Aorta (tissue), 5 donors: ENCODE measurements around the gene CFAP73. TPM values are rescaled to one million over a fixed set of nuclear protein-coding genes. Genes with fewer than 3 reads are reported as not detected.
A peak's percentile ranks its signal among the peaks of the same experiment; 100 is the strongest.

Experiments
- ATAC-seq: fragments of 200-7000 bp; cut with Tn5 transposase; one replicate; pipeline ENCODE4 v1.9.1; 2022; ENCODE audit warnings: moderate library complexity; ENCODE audit not compliant: low FRiP score
- DNase-seq, 2 donors: peaks; one replicate each; pipeline ENCODE4 v3.0.0-alpha.2; 2020
- H3K27ac ChIP-seq, 2 donors: one replicate each; pipeline ENCODE4 v1.5.1; 2013; ENCODE audit warnings: low read length in 2 of 2, mild to moderate bottlenecking in 2 of 2, moderate library complexity in 2 of 2, control low read depth in 1 of 2, inconsistent platforms in 1 of 2, low read depth in 1 of 2
- H3K27me3 ChIP-seq, 2 donors: one replicate each; pipeline ENCODE4 v1.6.1; 2013; ENCODE audit warnings: control low read depth in 1 of 2, low read length in 1 of 2, mild to moderate bottlenecking in 1 of 2, moderate library complexity in 1 of 2; ENCODE audit not compliant: insufficient read depth in 2 of 2, control insufficient read depth in 1 of 2
- H3K36me3 ChIP-seq, 2 donors: one replicate each; pipeline ENCODE4 v1.6.1; 2013; ENCODE audit warnings: control low read depth in 1 of 2, low read length in 1 of 2, mild to moderate bottlenecking in 1 of 2; ENCODE audit not compliant: insufficient read depth in 2 of 2, control insufficient read depth in 1 of 2
- H3K4me1 ChIP-seq, 2 donors: one replicate each; pipeline ENCODE4 v1.6.1; 2013; ENCODE audit warnings: low read length in 2 of 2, control low read depth in 1 of 2, mild to moderate bottlenecking in 1 of 2, moderate library complexity in 1 of 2; ENCODE audit not compliant: insufficient read depth in 2 of 2, control insufficient read depth in 1 of 2
- H3K4me3 ChIP-seq, 2 donors: one replicate each; pipeline ENCODE4 v1.5.1; 2013; ENCODE audit warnings: low read length in 2 of 2, control low read depth in 1 of 2, mild to moderate bottlenecking in 1 of 2
- H3K9me3 ChIP-seq: one replicate; pipeline ENCODE4 v1.6.1; 2013; ENCODE audit warnings: mild to moderate bottlenecking, low read length; ENCODE audit not compliant: control insufficient read depth
- WGBS, 2 donors: extraction: QIAGEN DNeasy Blood & Tissue Kit; methylation state at CpG; one replicate each; pipeline ENCODE4 v1.1.7; 2013; 5-methylcytosine and 5-hydroxymethylcytosine counted together
- intact Hi-C, 2 donors: fragments of 100-400 bp; cut with DNase I; formaldehyde crosslinking; loops; one replicate each; pipeline versions ENCODE4 v1.14.2 to v1.15.0; 2022
- long read RNA-seq, 2 donors: library from polyadenylated mRNA; unstranded; transcript quantifications; one replicate each; pipeline ENCODE4 v2.0.0, GENCODE V29; 2020 to 2021
- polyA plus RNA-seq, 2 donors: library from polyadenylated mRNA; stranded (reverse); fragments of 200-250 nt; gene quantifications; one replicate each; pipeline ENCODE4 v1.2.3, GENCODE V29; 2013
- total RNA-seq, 2 donors: library from RNA; stranded (reverse); fragmentation: NEBNext Ultra II Directional; extraction: Animal tissue kit (Norgen Biotek cat#: 25700); gene quantifications; one replicate each; pipeline ENCODE4 v1.2.1, GENCODE V29; 2021
- donor health status: healthy with polysubstance abuse.
- donor health status: Bipolar disorder and iron deficiency.
- donor health status: DM: no; HTN: no; CAD: no.
- donor health status: DM: no; HTN: no; CAD: no.
- donor health status: DM: yes; HTN: yes; CAD: no.

Gene CFAP73
- total RNA-seq = not detected
- under 1 TPM in 1 of 2 donors, not detected in 1; 0.10 TPM for polyA plus RNA-seq
- long read RNA-seq, donor 1 = 0 reads
- long read RNA-seq, donor 2 = 0 reads

DNA sequence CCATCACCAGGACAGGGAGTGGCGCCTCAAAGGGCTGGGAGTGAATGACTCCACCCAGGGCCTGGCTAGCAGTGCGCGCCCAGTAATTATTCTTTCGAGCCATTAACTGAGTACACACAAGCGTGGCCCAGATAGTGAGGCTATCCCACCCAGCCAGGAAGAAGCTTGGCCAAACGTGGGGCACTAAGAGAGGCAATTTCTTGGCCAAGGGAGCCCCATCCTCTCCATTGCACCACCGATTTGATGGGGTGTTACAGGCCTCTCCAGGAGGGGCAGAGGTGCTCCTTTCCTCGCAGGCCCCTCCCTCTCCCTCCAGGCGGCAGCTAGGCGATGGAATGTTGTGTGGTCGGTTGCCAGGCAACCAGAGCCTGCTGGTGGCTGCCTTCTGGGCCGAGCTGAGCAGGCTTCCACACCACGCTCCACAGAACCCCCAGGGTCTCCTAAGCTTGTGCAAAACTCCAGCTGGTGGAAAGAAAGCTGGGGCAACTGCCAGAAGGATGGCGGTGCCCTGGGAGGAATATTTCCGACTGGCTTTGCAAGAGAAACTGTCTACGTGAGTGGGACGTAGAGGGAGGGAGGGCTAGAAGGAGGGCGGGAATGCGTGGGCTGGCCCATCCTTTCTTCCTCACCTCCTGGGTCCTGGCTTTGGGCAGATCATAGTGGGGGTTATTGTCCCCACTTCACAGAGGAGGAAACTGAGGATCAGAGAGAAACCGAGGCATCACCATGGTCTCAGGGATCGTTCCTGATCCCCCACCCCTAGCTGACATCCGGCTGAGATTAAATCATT lies at the start of gene CFAP73:
Gene CFAP73, plus strand, starts transcription at position 364 of the 790 bp plus-strand sequence. Its CDS starts 134 bp downstream, at position 498.
- WGBS, 2 donors = 23 to 29% methylated on average over 22 of the region's 22 CpGs
- Histone ChIP-seq H3K9me3 (no peaks in the 10 kb centered on the region), H3K27ac (no peak within 1 kb of the TSS), H3K4me3 (no peak within 1 kb of the TSS), H3K4me1 (no peaks in the 10 kb centered on the region), H3K36me3 (no peaks in the 10 kb centered on the region), H3K27me3 (no peaks in the 10 kb centered on the region)
- intact Hi-C loops = loop anchor here in 1 of 2 donors (5.0 kb wide), 1 partner anchor 97 kb away; no protein-coding TSS in a partner anchor
- DNase-seq (peak in 1 of 2 donors; percentile 76), ATAC-seq (peak; percentile 20)

- Histone ChIP-seq H3K4me3 (no peak overlapping the region), H3K4me1 (no peaks in the 10 kb centered on the region), H3K27me3 (no peaks in the 10 kb centered on the region), H3K9me3 (no peaks in the 10 kb centered on the region), H3K36me3 (no peaks in the 10 kb centered on the region), H3K27ac (no peak overlapping the region)
- ATAC-seq = no peak
- peak in 1 of 2 donors; percentile 27 for DNase-seq
- 70 to 76% methylated on average over 12 of the region's 12 CpGs for WGBS, 2 donors
- intact Hi-C loops = no loop called here
These were observed 49.8 kb upstream of the CFAP73 start for GRCh38 chr12:113099764-113100163.

GRCh38 chr12:113101751-113102150 lies 47.8 kb upstream of the CFAP73 start:
- Histone ChIP-seq H3K36me3 (no peaks in the 10 kb centered on the region), H3K4me1 (no peaks in the 10 kb centered on the region), H3K4me3 (no peak overlapping the region), H3K27ac (no peak overlapping the region), H3K9me3 (no peaks in the 10 kb centered on the region), H3K27me3 (no peaks in the 10 kb centered on the region)
- DNase-seq (no peak), ATAC-seq (no peak)
- WGBS, 2 donors = 82% methylated on average over 7 to 10 of the region's 10 CpGs
- intact Hi-C loops = no loop called here

GRCh38 chr12:113102811-113103210 lies 46.7 kb upstream of the CFAP73 start:
- DNase-seq (no peak), ATAC-seq (no peak)
- no peaks in the 10 kb centered on the region for H3K36me3 ChIP-seq
- no peak overlapping the region for H3K27ac ChIP-seq
- 78 to 88% methylated on average over 5 of the region's 5 CpGs for WGBS, 2 donors
- no peaks in the 10 kb centered on the region for H3K27me3 ChIP-seq
- H3K4me3 ChIP-seq = no peak overlapping the region
- intact Hi-C loops = no loop called here
- H3K4me1 ChIP-seq = no peaks in the 10 kb centered on the region
- no peaks in the 10 kb centered on the region for H3K9me3 ChIP-seq

DNA sequence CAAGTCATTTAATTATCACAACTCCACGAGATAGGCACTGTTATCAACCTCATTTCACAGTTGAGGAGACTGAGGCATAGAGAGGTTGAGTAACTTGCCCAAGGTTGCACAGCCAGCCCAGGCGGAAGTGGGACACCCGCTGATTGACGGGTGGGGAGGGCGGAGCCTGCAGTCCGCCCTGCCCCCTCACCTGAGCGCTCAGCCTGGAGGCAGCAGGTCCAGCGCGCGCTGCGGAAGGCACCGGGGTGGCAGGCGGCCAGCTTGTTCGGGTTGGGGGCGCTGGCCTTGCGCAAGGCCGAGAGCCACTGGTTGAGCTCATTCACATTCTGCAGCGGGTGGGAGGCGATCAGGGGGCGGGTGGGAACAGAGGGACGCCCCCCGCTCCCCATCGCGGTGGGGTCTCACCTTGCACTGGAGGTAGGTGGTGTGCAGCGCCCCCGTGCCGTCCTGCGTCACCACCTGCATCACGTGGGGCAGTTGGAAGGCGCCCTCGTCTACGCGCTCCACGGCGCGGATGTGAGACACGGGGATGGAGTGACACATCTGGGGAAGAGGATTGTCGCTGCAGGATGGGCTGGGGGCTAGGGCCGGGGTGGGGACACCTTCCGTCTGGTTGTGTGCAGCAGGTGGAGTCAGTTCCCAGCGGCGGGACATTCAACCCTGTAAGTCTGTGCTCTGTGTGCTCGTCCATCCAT lies 45.6 kb upstream of the CFAP73 start:
- intact Hi-C loops = no loop called here
- no peaks in the 10 kb centered on the region for H3K9me3 ChIP-seq
- H3K4me3 ChIP-seq = no peak overlapping the region
- H3K27me3 ChIP-seq = no peaks in the 10 kb centered on the region
- no peaks in the 10 kb centered on the region for H3K36me3 ChIP-seq
- 3 to 8% methylated on average over 43 of the region's 43 CpGs for WGBS, 2 donors
- H3K27ac ChIP-seq = no peak overlapping the region
- DNase-seq = no peak
- no peaks in the 10 kb centered on the region for H3K4me1 ChIP-seq
- ATAC-seq = no peak

DNA sequence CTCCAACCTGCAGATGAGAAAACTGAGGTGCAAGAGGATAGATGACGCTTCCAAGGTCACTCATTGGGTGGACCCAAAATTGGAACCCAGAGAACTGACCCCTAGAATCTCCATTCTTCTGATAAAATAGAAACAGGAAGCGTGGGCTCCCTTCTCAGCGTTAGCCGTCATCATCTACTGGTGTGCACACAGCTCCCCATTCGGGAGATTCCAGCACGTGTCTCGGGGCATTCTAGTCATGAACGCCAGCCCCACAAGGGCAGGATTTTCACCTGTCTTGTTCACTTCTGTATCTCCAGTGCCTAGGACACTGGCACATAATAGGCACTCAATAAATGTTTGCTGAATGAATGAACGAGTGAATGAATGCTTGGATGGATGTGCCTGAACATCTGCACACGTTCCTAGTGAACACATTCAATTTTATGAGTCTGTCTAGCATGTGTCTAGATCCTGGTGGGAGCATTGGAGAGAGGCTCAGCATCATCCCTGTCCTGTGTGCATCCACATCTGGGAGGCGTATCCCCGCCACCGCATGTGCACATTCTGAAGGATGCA lies 44.5 kb upstream of the CFAP73 start:
- Histone ChIP-seq H3K36me3 (no peaks in the 10 kb centered on the region), H3K27me3 (no peaks in the 10 kb centered on the region), H3K4me3 (no peak overlapping the region), H3K4me1 (no peaks in the 10 kb centered on the region), H3K27ac (no peak overlapping the region), H3K9me3 (no peaks in the 10 kb centered on the region)
- WGBS, 2 donors = 70 to 82% methylated on average over 13 of the region's 13 CpGs
- intact Hi-C loops = no loop called here
- ATAC-seq = no peak
- DNase-seq = peak in 1 of 2 donors; percentile 24

DNA sequence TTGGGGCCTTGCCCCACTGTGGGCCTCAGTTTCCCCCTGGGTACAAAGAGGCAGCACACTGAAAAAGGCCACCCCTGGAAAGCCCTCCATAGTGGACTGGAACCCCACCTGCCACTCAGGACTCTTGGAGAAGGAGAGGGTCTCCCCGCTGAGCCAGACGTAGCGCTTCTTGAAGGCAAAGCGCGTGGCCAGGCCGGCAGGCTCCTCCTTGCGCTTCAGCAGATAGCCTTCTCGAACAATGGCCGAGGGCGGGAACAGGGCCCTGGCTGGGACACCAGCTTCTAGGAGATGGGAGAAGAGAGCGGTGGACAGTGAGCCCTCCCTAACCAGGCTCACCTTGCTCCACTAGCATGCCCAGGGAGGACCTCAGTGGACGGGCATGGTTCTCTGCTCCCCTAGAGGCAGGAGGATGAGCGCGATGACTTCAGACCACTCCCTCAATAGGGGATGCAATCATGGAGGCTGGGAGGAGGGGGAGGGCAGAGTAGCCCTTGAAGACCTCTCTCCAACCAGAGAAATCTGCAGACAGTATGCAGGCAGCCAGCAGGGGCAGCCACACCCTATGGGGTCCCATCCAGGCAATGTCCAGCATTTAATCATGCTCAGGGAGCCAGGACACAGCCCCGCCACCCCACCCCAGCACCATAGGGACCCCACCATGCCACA lies 43.8 kb upstream of the CFAP73 start:
- Histone ChIP-seq H3K27me3 (no peaks in the 10 kb centered on the region), H3K9me3 (no peaks in the 10 kb centered on the region), H3K36me3 (no peaks in the 10 kb centered on the region), H3K27ac (no peak overlapping the region), H3K4me1 (no peaks in the 10 kb centered on the region), H3K4me3 (no peak overlapping the region)
- ATAC-seq (peak; percentile 23), DNase-seq (peak in 1 of 2 donors; percentile 22)
- intact Hi-C loops = no loop called here
- WGBS, 2 donors = 85 to 88% methylated on average over 15 of the region's 15 CpGs

DNA sequence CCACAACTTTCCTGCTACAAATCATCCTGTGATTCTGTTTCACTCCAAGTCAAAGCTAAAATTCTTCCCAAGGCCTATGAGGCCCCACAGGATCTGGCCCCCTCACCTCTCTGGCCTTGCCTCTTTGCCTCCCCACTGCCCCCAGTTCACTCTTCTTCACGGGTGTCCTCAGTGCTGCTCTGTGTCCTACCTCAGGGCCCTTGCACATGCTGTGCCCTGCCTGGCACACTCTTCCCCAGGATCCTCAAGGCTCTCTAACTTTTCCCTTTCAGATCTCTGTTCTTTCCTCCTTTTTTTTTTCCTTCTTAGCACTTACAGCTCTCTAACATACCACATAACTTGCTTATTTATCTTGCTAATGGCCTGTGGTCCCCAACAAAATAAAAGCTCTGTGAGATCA lies 43.2 kb upstream of the CFAP73 start:
- H3K36me3 ChIP-seq = no peaks in the 10 kb centered on the region
- H3K27me3 ChIP-seq = no peaks in the 10 kb centered on the region
- no peaks in the 10 kb centered on the region for H3K9me3 ChIP-seq
- WGBS, 2 donors = 74% methylated on average over 1 of the region's 1 CpG
- H3K27ac ChIP-seq = no peak overlapping the region
- no peak for ATAC-seq
- no peaks in the 10 kb centered on the region for H3K4me1 ChIP-seq
- H3K4me3 ChIP-seq = no peak overlapping the region
- DNase-seq = no peak
- intact Hi-C loops = no loop called here
